Body of pancreas (tissue), 4 donors: Measurements from ENCODE around the gene KMT2C. TPM values are rescaled to one million over a fixed set of nuclear protein-coding genes. Genes with fewer than 3 reads are reported as not detected.

Source experiments
- ATAC-seq: fragments of 150-250 bp; one replicate; pipeline ENCODE4 v1.9.1; 2016
- DNase-seq, 4 donors: peaks; one replicate each; pipeline ENCODE4 v3.0.0-alpha.2; 2019
- H3K27ac ChIP-seq, 4 donors: fragments of 200-600 bp; sonication (generic); 1 replicate in 3 of 4; 2 replicates in 1 of 4; pipeline versions ENCODE4 v1.5.1 to v1.6.1; 2016 to 2019; ENCODE audit warnings: mild to moderate bottlenecking in 1 of 4, mixed read lengths in 1 of 4, moderate library complexity in 1 of 4
- H3K27me3 ChIP-seq, 2 donors: fragments of 200-600 bp; sonication (generic); one replicate each; pipeline ENCODE4 v1.6.0; 2016; ENCODE audit warnings: mild to moderate bottlenecking in 1 of 2
- H3K36me3 ChIP-seq, 2 donors: fragments of 200-600 bp; sonication (generic); replicated peaks in 1 of 2; 2 replicates each; pipeline ENCODE4 v1.5.1; 2016; ENCODE audit warnings: low read depth in 2 of 2; ENCODE audit not compliant: insufficient read depth in 1 of 2
- H3K4me1 ChIP-seq: fragments of 200-600 bp; sonication (generic); one replicate; pipeline ENCODE4 v1.6.0; 2016
- H3K4me3 ChIP-seq, 2 donors: fragments of 200-600 bp; sonication (generic); 1 replicate in 1 of 2; 2 replicates in 1 of 2; pipeline ENCODE4 v1.5.1; 2016 to 2019
- H3K9me3 ChIP-seq, 3 donors: fragments of 200-600 bp; sonication (generic); 1 replicate in 2 of 3; 2 replicates in 1 of 3; pipeline ENCODE4 v1.5.1; 2016
- CTCF ChIP-seq, 7 experiments: fragments of 450-650 bp in 4 of 7; fragments of 200-600 bp in 3 of 7; sonication (generic) in 3 of 7; IDR thresholded peaks; one replicate each; pipeline ENCODE4 v1.5.1; 2016 to 2019; ENCODE audit warnings: antibody characterized with exemption in 7 of 7
- POLR2A ChIP-seq, 3 donors: fragments of 450-650 bp; IDR thresholded peaks; one replicate each; pipeline ENCODE4 v1.6.1; 2016; ENCODE audit warnings: antibody characterized with exemption in 3 of 3, mild to moderate bottlenecking in 2 of 3
- WGBS, 2 donors: methylation state at CpG; one replicate each; pipeline ENCODE4 v1.1.5; 2017; 5-methylcytosine and 5-hydroxymethylcytosine counted together
- intact Hi-C: fragments of 100-400 bp; cut with DNase I; formaldehyde crosslinking; loops from one replicate; pipeline ENCODE4 v1.15.1; 2023
- total RNA-seq, 2 donors: library from RNA; depleted of rRNA; stranded (reverse); fragments of >200 nt; gene quantifications; one replicate each; pipeline ENCODE4 v1.1.0, GENCODE V29; 2016

Gene KMT2C
- 10 to 100 TPM; 58.9 to 71.5 TPM for total RNA-seq

- Histone ChIP-seq H3K4me3 (peak within 1 kb of the TSS; percentile 62 to 98), H3K27me3 (no peaks in the 10 kb centered on the region), H3K27ac (peak within 1 kb of the TSS; percentile 99 to 100 (median 100)), H3K9me3 (no peaks in the 10 kb centered on the region), H3K4me1 (peaks cover 30% of the 10 kb centered on the region), H3K36me3 (no peaks in the 10 kb centered on the region)
- TF ChIP-seq CTCF (IDR thresholded peaks at IDR 0.05) (no peak), POLR2A (IDR thresholded peaks at IDR 0.05) (peak; percentile 54 to 82 (median 82))
- DNase-seq (peak; percentile 69 to 77 (median 73)), ATAC-seq (peak; percentile 62)
- intact Hi-C loops: no loop called here
- WGBS, 2 donors: 1% methylated on average over 30 of the region's 107 CpGs; no CpG with 5 or more reads in 1 of the 2 donors
Observed at GRCh38 chr7:152435384-152436110, at the start of gene KMT2C. KMT2C (minus strand) TSS chr7:152436003; CDS start chr7:152435786, 217 bp downstream.

GRCh38 chr7:152481082-152481481 lies 45.3 kb upstream of the KMT2C start:
- 87 to 90% methylated on average over 4 of the region's 4 CpGs for WGBS, 2 donors
- Histone ChIP-seq H3K27ac (no peak overlapping the region), H3K36me3 (no peaks in the 10 kb centered on the region), H3K4me1 (no peaks in the 10 kb centered on the region), H3K27me3 (no peaks in the 10 kb centered on the region), H3K9me3 (no peaks in the 10 kb centered on the region), H3K4me3 (no peak overlapping the region)
- no peak for ATAC-seq
- intact Hi-C loops: no loop called here
- no peak for DNase-seq
- TF ChIP-seq CTCF (IDR thresholded peaks at IDR 0.05): no peak

GRCh38 chr7:152480664-152481063 lies 44.9 kb upstream of the KMT2C start:
- H3K27ac ChIP-seq: no peak overlapping the region
- H3K27me3 ChIP-seq: no peaks in the 10 kb centered on the region
- H3K9me3 ChIP-seq: no peaks in the 10 kb centered on the region
- no peaks in the 10 kb centered on the region for H3K36me3 ChIP-seq
- no peak for TF ChIP-seq CTCF (IDR thresholded peaks at IDR 0.05)
- no peak for TF ChIP-seq POLR2A (IDR thresholded peaks at IDR 0.05)
- H3K4me1 ChIP-seq: no peaks in the 10 kb centered on the region
- ATAC-seq (no peak), DNase-seq (no peak)
- intact Hi-C loops: no loop called here
- no peak overlapping the region for H3K4me3 ChIP-seq
- 68 to 80% methylated on average over 4 of the region's 4 CpGs for WGBS, 2 donors

GRCh38 chr7:152479595-152479994 lies 43.8 kb upstream of the KMT2C start:
- no peak for ATAC-seq
- intact Hi-C loops: no loop called here
- Histone ChIP-seq H3K4me3 (no peak overlapping the region), H3K27me3 (no peaks in the 10 kb centered on the region), H3K36me3 (no peaks in the 10 kb centered on the region), H3K4me1 (no peaks in the 10 kb centered on the region), H3K27ac (no peak overlapping the region), H3K9me3 (no peaks in the 10 kb centered on the region)
- no peak for DNase-seq
- TF ChIP-seq POLR2A (IDR thresholded peaks at IDR 0.05) (no peak), CTCF (IDR thresholded peaks at IDR 0.05) (no peak)
- 100% methylated on average over 1 of the region's 1 CpG for WGBS, 2 donors

GRCh38 chr7:152478140-152478539 lies 42.3 kb upstream of the KMT2C start:
- no peak overlapping the region for H3K27ac ChIP-seq
- no peaks in the 10 kb centered on the region for H3K9me3 ChIP-seq
- no peak overlapping the region for H3K4me3 ChIP-seq
- H3K4me1 ChIP-seq: no peaks in the 10 kb centered on the region
- intact Hi-C loops: no loop called here
- DNase-seq (no peak), ATAC-seq (no peak)
- no peaks in the 10 kb centered on the region for H3K27me3 ChIP-seq
- no peaks in the 10 kb centered on the region for H3K36me3 ChIP-seq
- TF ChIP-seq POLR2A (IDR thresholded peaks at IDR 0.05) (no peak), CTCF (IDR thresholded peaks at IDR 0.05) (no peak)
- 67 to 68% methylated on average over 2 of the region's 2 CpGs for WGBS, 2 donors
